HUES48 (cell line): ENCODE data around the gene ANKRD7.

ENCODE experiments used
- H3K27ac ChIP-seq: one replicate; pipeline ENCODE4 v1.7.0; 2013; ENCODE audit warnings: low read depth, low read length, inconsistent platforms
- H3K27me3 ChIP-seq: 2 replicates; pipeline ENCODE4 v1.6.1; 2013; ENCODE audit warnings: mild to moderate bottlenecking, low read length; ENCODE audit not compliant: control insufficient read depth, insufficient read depth
- H3K36me3 ChIP-seq: 2 replicates; pipeline ENCODE4 v1.6.1; 2013; ENCODE audit warnings: low read length; ENCODE audit not compliant: control insufficient read depth, insufficient read depth
- H3K4me1 ChIP-seq: 2 replicates; pipeline ENCODE4 v1.6.1; 2013; ENCODE audit warnings: mild to moderate bottlenecking, low read length; ENCODE audit not compliant: control insufficient read depth, insufficient read depth
- H3K4me3 ChIP-seq: 2 replicates; pipeline ENCODE4 v1.5.1; 2013; ENCODE audit warnings: mild to moderate bottlenecking, low read depth, low read length
- H3K9ac ChIP-seq: 2 replicates; pipeline ENCODE4 v1.6.1; 2013; ENCODE audit warnings: mild to moderate bottlenecking, low read depth, low read length, moderate library complexity
- H3K9me3 ChIP-seq: 2 replicates; pipeline ENCODE4 v1.6.1; 2013; ENCODE audit warnings: low read length; ENCODE audit not compliant: control insufficient read depth, insufficient read depth

The ANKRD7 gene, protein sequence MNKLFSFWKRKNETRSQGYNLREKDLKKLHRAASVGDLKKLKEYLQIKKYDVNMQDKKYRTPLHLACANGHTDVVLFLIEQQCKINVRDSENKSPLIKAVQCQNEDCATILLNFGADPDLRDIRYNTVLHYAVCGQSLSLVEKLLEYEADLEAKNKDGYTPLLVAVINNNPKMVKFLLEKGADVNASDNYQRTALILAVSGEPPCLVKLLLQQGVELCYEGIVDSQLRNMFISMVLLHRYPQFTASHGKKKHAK

DNA sequence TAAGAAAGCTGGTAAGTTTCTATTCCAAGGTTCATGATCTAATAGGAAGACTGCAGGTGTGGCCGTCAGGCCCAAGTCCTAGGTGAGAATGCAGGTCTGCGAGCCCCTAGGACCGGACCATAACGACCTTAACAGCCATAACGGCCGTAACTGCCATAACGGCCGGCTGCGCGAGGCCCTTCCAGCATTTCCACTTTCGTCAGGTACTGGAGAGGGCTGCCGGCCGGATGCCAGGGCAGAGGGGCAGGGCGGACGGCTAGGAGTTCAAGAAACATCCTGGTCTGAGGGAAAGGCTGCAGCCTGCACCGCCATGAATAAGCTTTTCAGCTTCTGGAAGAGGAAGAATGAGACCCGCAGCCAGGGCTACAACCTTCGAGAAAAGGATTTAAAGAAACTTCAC lies at the start of gene ANKRD7:
Gene ANKRD7 (plus strand): TSS at position 184 of the 400 bp plus-strand sequence. CDS start 127 bp downstream, at position 311.
- H3K27me3 ChIP-seq, result no peaks in the 10 kb centered on the region
- H3K36me3 ChIP-seq, result no peaks in the 10 kb centered on the region
- no peaks in the 10 kb centered on the region for H3K9me3 ChIP-seq
- H3K27ac ChIP-seq, result no peak within 1 kb of the TSS
- no peak within 1 kb of the TSS for H3K9ac ChIP-seq
- H3K4me1 ChIP-seq, result no peaks in the 10 kb centered on the region
- H3K4me3 ChIP-seq, result no peak within 1 kb of the TSS

DNA sequence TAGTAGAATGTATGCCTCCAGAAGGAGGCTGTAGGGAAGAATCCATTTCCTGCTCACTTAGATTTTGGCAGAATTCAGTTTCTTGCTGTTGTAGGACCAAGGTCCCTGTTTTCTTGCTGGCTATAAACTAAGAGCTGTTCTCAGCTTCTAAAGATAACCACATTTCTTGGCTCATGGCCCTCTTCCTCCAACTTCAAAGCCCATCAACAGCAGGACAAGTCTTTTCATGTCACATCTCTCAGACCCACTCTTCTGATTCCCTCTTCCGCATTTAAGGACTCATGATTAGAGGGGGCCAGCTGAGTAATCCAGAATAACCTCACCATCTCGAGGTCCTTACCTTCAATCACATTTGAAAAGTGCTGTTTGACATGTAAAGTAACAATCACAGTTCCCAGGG lies 48.8 kb upstream of the ANKRD7 start:
- Histone ChIP-seq H3K9me3 (no peaks in the 10 kb centered on the region), H3K27ac (no peak overlapping the region), H3K36me3 (no peaks in the 10 kb centered on the region), H3K4me1 (no peaks in the 10 kb centered on the region), H3K4me3 (no peak overlapping the region), H3K9ac (no peak overlapping the region), H3K27me3 (no peaks in the 10 kb centered on the region)

DNA sequence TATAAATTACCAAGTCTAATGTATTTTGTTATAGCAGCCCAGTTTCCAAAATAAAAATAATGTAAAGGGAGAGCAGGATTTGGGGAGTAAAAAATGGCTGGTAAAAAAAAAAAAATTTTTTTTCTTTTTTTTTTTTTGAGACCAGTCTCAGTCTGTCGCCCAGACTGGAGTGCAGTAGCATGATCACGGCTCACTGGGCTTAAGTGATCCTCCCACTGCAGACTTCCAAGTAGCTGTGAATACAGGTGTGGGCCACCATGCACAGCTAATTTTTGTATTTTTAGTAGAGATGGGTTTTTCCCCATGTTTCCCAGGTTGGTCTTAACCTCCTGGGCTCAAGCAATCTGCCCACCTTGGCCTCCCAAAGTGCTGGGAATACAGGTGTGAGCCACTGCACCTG lies 45.3 kb upstream of the ANKRD7 start:
- no peaks in the 10 kb centered on the region for H3K9me3 ChIP-seq
- H3K27ac ChIP-seq, result no peak overlapping the region
- no peaks in the 10 kb centered on the region for H3K27me3 ChIP-seq
- H3K36me3 ChIP-seq, result no peaks in the 10 kb centered on the region
- no peak overlapping the region for H3K9ac ChIP-seq
- H3K4me3 ChIP-seq, result no peak overlapping the region
- H3K4me1 ChIP-seq, result peaks cover 6% of the 10 kb centered on the region; the same call in 1 of the 2 replicates

DNA sequence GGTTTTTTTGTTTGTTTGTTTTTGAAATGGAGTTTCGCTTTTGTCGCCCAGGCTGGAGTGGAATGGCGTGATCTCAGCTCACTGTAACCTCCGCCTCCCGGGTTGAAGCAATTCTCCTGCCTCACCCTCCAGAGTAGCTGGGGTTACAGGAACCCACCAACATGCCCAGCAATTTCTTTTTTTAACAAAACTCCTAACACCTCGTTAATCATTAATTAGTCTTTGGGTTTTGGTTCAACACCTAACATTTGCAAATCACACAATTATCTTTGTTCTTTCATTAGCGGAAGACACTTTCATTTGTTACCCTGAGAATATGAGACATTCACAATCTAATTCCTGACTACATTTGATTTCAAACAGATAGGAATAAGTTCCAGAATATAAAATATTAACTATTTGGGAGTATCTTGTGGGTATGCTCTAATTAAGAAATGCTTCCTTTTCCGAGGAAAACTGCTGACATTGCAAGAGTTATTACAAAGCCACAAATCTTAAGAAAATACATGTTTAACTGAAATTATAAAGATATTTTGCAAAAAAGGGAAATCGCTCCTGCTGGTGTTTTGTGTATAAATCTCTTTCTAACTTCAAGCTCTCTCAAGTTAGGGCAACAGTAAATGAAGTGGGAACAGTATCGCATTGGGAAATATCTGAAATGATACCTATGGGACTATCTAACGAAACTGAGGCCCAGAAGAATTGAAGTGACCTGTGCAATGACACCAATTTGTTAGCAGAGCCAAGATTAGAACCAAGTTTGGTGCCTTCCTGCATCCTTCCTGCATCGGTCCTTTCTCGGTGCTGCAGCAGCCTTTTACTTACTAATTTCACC lies 41.7 kb upstream of the ANKRD7 start:
- H3K9me3 ChIP-seq, result no peaks in the 10 kb centered on the region
- H3K4me1 ChIP-seq, result peaks cover 6% of the 10 kb centered on the region; the same call in 1 of the 2 replicates
- H3K27me3 ChIP-seq, result no peaks in the 10 kb centered on the region
- peak overlapping the region; percentile 85 for H3K4me3 ChIP-seq
- peak overlapping the region; percentile 84 for H3K27ac ChIP-seq
- H3K36me3 ChIP-seq, result peaks cover 26% of the 10 kb centered on the region
- peak overlapping the region; percentile 96 for H3K9ac ChIP-seq

DNA sequence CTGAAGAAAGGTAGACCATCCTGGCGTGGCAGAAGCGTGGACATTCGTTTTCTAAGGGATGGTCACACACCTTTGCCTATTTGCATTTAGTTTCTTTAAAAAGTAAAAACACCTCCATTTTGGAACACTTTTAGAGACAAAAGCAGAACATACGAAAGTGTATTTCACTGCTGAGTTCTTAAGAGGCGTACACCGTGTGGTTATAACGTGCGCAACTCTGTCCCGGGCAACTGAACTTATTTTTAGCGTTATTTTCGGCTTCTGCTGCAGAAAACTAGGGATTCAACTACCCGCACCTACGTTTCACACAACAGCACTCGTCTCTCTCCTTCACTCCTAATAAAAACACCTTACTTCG lies 41.1 kb upstream of the ANKRD7 start:
- no peaks in the 10 kb centered on the region for H3K27me3 ChIP-seq
- H3K9ac ChIP-seq, result peak overlapping the region; percentile 96
- H3K9me3 ChIP-seq, result no peaks in the 10 kb centered on the region
- peaks cover 6% of the 10 kb centered on the region; the same call in 1 of the 2 replicates for H3K4me1 ChIP-seq
- peak overlapping the region; percentile 85 for H3K4me3 ChIP-seq
- peaks cover 32% of the 10 kb centered on the region for H3K36me3 ChIP-seq
- peak overlapping the region; percentile 84 for H3K27ac ChIP-seq

DNA sequence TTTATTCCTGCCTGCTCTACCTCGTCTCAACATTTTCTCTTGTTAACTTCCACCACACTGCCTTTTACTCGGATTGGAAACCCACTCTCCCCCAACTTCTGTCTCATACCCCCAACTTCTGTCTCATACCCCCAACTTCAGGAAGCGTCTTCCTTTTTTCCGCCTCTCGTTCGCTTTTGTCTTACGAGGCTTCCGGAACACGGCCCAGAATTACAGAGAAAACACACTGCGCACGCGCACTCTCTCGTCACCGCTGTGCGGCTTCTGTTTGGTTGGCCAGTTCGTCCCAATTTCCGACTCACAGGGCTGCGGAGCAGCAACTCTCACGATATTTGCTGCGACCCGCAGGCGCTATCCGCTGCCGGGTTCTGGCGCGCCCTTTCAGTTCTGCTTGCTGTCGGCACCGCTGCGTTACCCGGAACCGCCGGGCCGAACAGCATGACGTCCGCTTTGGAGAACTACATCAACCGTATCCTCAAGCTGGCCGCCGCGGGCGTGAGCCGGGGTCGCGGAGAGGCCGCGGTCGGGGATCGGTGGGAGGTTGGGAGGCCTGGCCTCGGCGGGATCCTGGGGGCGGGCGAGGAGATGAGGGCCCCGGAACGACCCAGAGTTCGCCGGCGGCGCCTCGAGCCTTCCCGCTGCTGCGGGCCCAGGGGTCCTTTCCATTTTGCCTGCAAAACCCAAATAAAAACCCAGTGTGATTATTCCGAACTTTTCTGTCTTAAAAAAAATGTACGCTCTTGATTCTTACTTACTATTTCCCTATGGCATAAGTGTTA lies 40.5 kb upstream of the ANKRD7 start, which contains the start of gene LSM8:
Gene LSM8 (plus strand): TSS at position 379 of the 779 bp plus-strand sequence. CDS start 60 bp downstream, at position 439.
- Histone ChIP-seq H3K4me3 (peak within 1 kb of the TSS; percentile 85), H3K9ac (peak within 1 kb of the TSS; percentile 96), H3K9me3 (no peaks in the 10 kb centered on the region), H3K36me3 (peaks cover 38% of the 10 kb centered on the region), H3K4me1 (peaks cover 6% of the 10 kb centered on the region; the same call in 1 of the 2 replicates), H3K27me3 (no peaks in the 10 kb centered on the region), H3K27ac (peak within 1 kb of the TSS; percentile 91)

DNA sequence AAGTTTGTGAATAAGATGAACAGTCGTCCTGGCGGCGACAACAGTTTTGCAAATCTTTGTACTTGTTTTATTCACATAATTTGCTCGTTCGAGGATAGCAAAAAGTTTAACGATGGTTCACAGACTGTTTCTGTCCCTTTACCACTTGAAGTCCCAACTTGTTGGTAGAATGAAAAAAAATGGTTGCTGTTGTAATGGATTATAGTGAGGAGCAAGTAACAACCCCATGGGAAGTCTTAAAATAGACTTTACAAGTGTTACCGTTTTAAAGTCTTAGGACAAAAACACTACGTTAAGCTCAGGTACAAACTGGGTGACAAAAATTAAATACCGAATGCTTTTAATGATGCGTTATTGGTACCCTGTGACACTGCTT lies 40.0 kb upstream of the ANKRD7 start:
- Histone ChIP-seq H3K27ac (peak overlapping the region; percentile 91), H3K27me3 (no peaks in the 10 kb centered on the region), H3K4me1 (peaks cover 6% of the 10 kb centered on the region; the same call in 1 of the 2 replicates), H3K36me3 (peaks cover 44% of the 10 kb centered on the region), H3K4me3 (peak overlapping the region; percentile 85), H3K9ac (peak overlapping the region; percentile 96), H3K9me3 (no peaks in the 10 kb centered on the region)

DNA sequence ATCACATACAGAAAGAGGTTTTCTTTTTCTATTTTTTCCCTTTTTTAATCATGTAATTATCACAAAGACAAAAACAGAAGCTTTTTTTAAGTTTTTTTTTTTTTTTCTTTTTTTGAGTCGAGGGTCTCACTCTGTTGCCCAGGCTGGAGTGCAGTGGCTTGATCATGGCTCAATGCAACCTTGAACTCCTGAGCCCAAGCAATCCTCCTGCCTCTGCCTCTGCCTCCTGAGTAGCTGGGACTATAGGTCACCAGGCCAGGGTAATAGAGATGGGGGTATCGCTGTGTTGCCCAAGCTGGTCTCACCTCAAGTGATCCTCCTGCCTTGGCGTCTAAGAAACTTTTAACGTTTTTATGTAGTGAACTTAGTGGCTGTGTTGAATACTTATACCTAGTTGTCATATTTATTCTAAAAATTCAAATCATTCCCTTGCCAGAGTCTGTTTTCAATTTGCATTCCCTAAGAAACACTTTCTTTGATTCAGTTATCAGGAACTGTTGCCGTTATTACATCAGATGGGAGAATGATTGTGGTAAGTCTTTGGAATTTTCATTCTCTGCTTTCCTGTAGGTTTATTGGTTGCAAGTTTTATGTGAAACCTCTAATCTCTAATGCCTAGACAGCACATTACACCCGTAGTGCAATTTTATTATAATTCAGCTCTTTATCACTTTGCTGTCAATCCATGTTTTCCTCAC lies 39.2 kb upstream of the ANKRD7 start:
- peaks cover 51% of the 10 kb centered on the region for H3K36me3 ChIP-seq
- H3K27me3 ChIP-seq, result no peaks in the 10 kb centered on the region
- H3K4me1 ChIP-seq, result peaks cover 6% of the 10 kb centered on the region; the same call in 1 of the 2 replicates
- H3K9ac ChIP-seq, result peak overlapping the region; percentile 96
- peak overlapping the region; percentile 85 for H3K4me3 ChIP-seq
- H3K27ac ChIP-seq, result no peak overlapping the region
- no peaks in the 10 kb centered on the region for H3K9me3 ChIP-seq

DNA sequence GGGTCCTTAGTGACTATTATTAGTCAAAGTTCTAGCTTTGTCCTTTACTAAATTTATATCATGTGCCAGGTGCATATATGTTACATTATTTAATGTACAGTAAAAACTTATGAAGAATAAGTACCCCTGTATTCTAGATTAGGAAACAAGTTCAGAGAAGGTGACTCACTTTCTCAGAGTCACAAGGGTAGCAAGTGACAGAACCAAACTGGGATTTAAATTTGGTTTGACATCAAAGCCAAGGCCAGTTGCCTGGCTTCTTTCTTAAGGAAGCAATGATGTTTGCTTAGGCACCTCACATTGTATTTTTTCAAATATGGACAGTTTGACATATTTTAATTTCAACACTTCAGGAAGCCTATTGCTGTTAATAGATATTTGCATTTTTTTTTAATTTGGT lies 38.0 kb upstream of the ANKRD7 start:
- Histone ChIP-seq H3K27ac (no peak overlapping the region), H3K9me3 (no peaks in the 10 kb centered on the region), H3K4me3 (no peak overlapping the region), H3K4me1 (peaks cover 6% of the 10 kb centered on the region; the same call in 1 of the 2 replicates), H3K27me3 (no peaks in the 10 kb centered on the region), H3K36me3 (peaks cover 63% of the 10 kb centered on the region), H3K9ac (no peak overlapping the region)

DNA sequence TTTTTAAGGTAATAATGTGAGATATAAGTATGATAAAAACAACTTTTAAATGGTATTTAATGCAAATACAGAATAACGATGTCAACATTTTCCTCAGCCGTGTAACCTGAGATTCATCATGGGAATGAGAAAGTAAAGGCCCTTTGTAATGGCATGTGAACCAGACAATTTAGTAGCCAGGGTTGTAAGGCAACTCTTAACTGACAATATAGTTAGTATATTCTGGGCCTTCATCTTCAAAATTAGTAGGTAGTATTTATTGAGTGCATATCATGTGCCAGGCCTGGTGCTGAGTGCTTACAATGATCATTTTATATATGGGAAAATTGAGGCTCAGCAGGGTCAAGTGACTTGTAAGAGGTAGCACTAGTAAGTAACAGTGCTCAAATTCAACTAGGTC lies 29.9 kb upstream of the ANKRD7 start:
- H3K27me3 ChIP-seq, result no peaks in the 10 kb centered on the region
- H3K4me3 ChIP-seq, result no peak overlapping the region
- H3K27ac ChIP-seq, result no peak overlapping the region
- no peak overlapping the region for H3K9ac ChIP-seq
- H3K9me3 ChIP-seq, result no peaks in the 10 kb centered on the region
- H3K4me1 ChIP-seq, result no peaks in the 10 kb centered on the region
- H3K36me3 ChIP-seq, result peaks cover 42% of the 10 kb centered on the region
